Spleen (tissue), 11 donors: ENCODE results near the gene PKM. TPM values are rescaled to one million over a fixed set of nuclear protein-coding genes. Genes with fewer than 3 reads are reported as not detected.

Source experiments
- DNase-seq: peaks from one replicate; pipeline ENCODE4 v3.0.0-alpha.2; 2020
- H3K27ac ChIP-seq, 8 donors: fragments of 200-600 bp; sonication (generic) in 7 of 8; 1 replicate in 4 of 8; 2 replicates in 4 of 8; pipeline versions ENCODE4 v1.5.0 to v1.8.0; 2016 to 2021; ENCODE audit warnings: inconsistent platforms in 4 of 8, mild to moderate bottlenecking in 4 of 8, moderate library complexity in 1 of 8
- H3K27me3 ChIP-seq, 7 donors: fragments of 200-600 bp; sonication (generic) in 6 of 7; replicated peaks in 1 of 7; 1 replicate in 4 of 7; 2 replicates in 3 of 7; pipeline versions ENCODE4 v1.5.0 to v1.8.0; 2016 to 2021; ENCODE audit warnings: inconsistent platforms in 3 of 7, mild to moderate bottlenecking in 1 of 7
- H3K36me3 ChIP-seq, 6 donors: fragments of 200-600 bp; sonication (generic) in 5 of 6; 1 replicate in 4 of 6; 2 replicates in 2 of 6; pipeline versions ENCODE4 v1.5.0 to v1.8.0; 2016 to 2021; ENCODE audit warnings: inconsistent platforms in 2 of 6
- H3K4me1 ChIP-seq, 6 donors: fragments of 200-600 bp; sonication (generic) in 5 of 6; 1 replicate in 3 of 6; 2 replicates in 3 of 6; pipeline versions ENCODE4 v1.5.0 to v1.8.0; 2016 to 2021; ENCODE audit warnings: inconsistent platforms in 3 of 6
- H3K4me3 ChIP-seq, 8 donors: fragments of 200-600 bp; sonication (generic) in 7 of 8; 1 replicate in 4 of 8; 2 replicates in 4 of 8; pipeline versions ENCODE4 v1.5.0 to v1.8.0; 2016 to 2021; ENCODE audit warnings: inconsistent platforms in 4 of 8, mild to moderate bottlenecking in 4 of 8, moderate library complexity in 2 of 8
- H3K9me3 ChIP-seq, 8 donors: fragments of 200-600 bp; sonication (generic) in 7 of 8; 1 replicate in 4 of 8; 2 replicates in 4 of 8; pipeline versions ENCODE4 v1.5.0 to v1.8.0; 2016 to 2021; ENCODE audit warnings: inconsistent platforms in 4 of 8
- CTCF ChIP-seq, 11 experiments: fragments of 200-600 bp in 7 of 11; fragments of 450-650 bp in 4 of 11; sonication (generic) in 4 of 11; IDR thresholded peaks in 8 of 11; conservative IDR thresholded peaks in 3 of 11; 1 replicate in 7 of 11; 2 replicates in 4 of 11; pipeline versions ENCODE4 v1.4.0 to v1.8.0; 2016 to 2021; ENCODE audit warnings: antibody characterized with exemption in 11 of 11, inconsistent platforms in 4 of 11, mild to moderate bottlenecking in 1 of 11
- POLR2A ChIP-seq, 3 donors: fragments of 450-650 bp; IDR thresholded peaks; one replicate each; pipeline ENCODE4 v1.5.1; 2017; ENCODE audit warnings: antibody characterized with exemption in 3 of 3, mild to moderate bottlenecking in 1 of 3
- POLR2AphosphoS5 ChIP-seq, 3 donors: sonication (generic); formaldehyde crosslinking; IDR thresholded peaks; one replicate each; pipeline ENCODE4 v1.5.1; 2017; ENCODE audit warnings: antibody characterized with exemption in 3 of 3
- WGBS, 5 donors: extraction: QIAGEN DNeasy Blood & Tissue Kit in 3 of 5; methylation state at CpG; one replicate each; pipeline versions ENCODE4 v1.1.5 to v1.1.7; 2013 to 2018; 5-methylcytosine and 5-hydroxymethylcytosine counted together
- intact Hi-C: fragments of 100-400 bp; cut with DNase I; formaldehyde crosslinking; loops from one replicate; pipeline ENCODE4 v1.15.0; 2023; ENCODE audit warnings: low total_unique reads
- polyA plus RNA-seq, 3 donors: library from polyadenylated mRNA; stranded (reverse); fragments of 200-250 nt; gene quantifications; one replicate each; pipeline ENCODE4 v1.2.1, GENCODE V29; 2013
- total RNA-seq, 7 donors: library from RNA; depleted of rRNA in 3 of 7; stranded (reverse); fragments of >200 nt in 3 of 7; fragmentation: NEBNext Ultra II Directional in 4 of 7; extraction: Animal tissue kit (Norgen Biotek cat#: 25700) in 4 of 7; gene quantifications; one replicate each; pipeline versions ENCODE4 v1.1.0 to v1.2.1, GENCODE V29; 2016 to 2021
- donor health status: healthy with polysubstance abuse.
- donor health status: DM: no; HTN: no; CAD: no; lungs with moderate emphysema.
- donor health status: DM: no; HTN: no; CAD: no.
- donor health status: Bipolar disorder and iron deficiency.
- donor health status: healthy.
- donor health status: DM: no; HTN: no; CAD: no.
- donor health status: DM: yes; HTN: yes; CAD: no.

Gene PKM
- total and polyA plus RNA-seq, 10 donors: 156 to 543 (median 347) TPM

DNA sequence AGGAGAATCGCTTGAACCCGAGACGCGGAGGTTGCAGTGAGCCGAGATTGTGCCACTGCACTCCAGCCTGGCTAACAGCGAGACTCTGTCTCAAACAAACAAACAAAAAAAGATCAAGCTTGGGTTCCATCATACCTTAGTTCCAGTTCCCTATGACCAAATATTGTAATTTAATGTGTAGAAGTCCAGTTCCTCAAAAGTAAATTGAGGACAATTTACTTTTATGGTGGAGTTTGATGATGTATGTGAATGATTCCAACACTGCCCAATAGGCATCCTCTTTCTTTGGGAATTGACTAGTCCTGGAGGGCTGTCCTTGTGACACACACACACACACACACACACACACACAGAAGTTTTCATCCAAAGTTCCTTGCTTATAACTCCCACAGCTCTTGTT is 2.8 kb upstream of the PKM start:
- Histone ChIP-seq H3K27me3 (no peaks in the 10 kb centered on the region), H3K36me3 (peaks cover 0 to 2% (median 0%) of the 10 kb centered on the region in 6 donors), H3K4me1 (peaks cover 4 to 62% (median 33%) of the 10 kb centered on the region in 6 donors), H3K27ac (no peak overlapping the region), H3K9me3 (no peaks in the 10 kb centered on the region), H3K4me3 (no peak overlapping the region)
- intact Hi-C loops: loop anchor here (5.0 kb wide), 1 partner anchor 39 kb away; the partner anchor contains the start of gene PARP6
- WGBS, 5 donors: 95 to 98% (median 97%) methylated on average over 6 of the region's 6 CpGs
- TF ChIP-seq POLR2A (IDR thresholded peaks at IDR 0.05) (no peak), CTCF (IDR thresholded peaks at IDR 0.05 in 8 of 11, conservative IDR thresholded peaks at IDR 0.05 in 3 of 11) (no peak), POLR2AphosphoS5 (IDR thresholded peaks at IDR 0.05) (no peak)
- DNase-seq: no peak

GRCh38 chr15:72231833-72232478 is 966 bp upstream of the PKM start:
- no peaks in the 10 kb centered on the region for H3K9me3 ChIP-seq
- H3K27ac ChIP-seq: peak overlapping the region; percentile 89 to 99 (median 97)
- TF ChIP-seq POLR2A (IDR thresholded peaks at IDR 0.05) (no peak), POLR2AphosphoS5 (IDR thresholded peaks at IDR 0.05) (peak in 1 of 3 donors; percentile 42)
- no peaks in the 10 kb centered on the region for H3K36me3 ChIP-seq
- no peaks in the 10 kb centered on the region for H3K27me3 ChIP-seq
- intact Hi-C loops: loop anchor here (5.0 kb wide), 1 partner anchor 40 kb away; the partner anchor contains the start of gene PARP6
- DNase-seq: no peak
- peaks cover 17 to 68% (median 45%) of the 10 kb centered on the region in 6 donors for H3K4me1 ChIP-seq
- WGBS, 5 donors: 2 to 6% (median 3%) methylated on average over 16 of the region's 16 CpGs
- H3K4me3 ChIP-seq: peak overlapping the region; percentile 92 to 100 (median 98)

DNA sequence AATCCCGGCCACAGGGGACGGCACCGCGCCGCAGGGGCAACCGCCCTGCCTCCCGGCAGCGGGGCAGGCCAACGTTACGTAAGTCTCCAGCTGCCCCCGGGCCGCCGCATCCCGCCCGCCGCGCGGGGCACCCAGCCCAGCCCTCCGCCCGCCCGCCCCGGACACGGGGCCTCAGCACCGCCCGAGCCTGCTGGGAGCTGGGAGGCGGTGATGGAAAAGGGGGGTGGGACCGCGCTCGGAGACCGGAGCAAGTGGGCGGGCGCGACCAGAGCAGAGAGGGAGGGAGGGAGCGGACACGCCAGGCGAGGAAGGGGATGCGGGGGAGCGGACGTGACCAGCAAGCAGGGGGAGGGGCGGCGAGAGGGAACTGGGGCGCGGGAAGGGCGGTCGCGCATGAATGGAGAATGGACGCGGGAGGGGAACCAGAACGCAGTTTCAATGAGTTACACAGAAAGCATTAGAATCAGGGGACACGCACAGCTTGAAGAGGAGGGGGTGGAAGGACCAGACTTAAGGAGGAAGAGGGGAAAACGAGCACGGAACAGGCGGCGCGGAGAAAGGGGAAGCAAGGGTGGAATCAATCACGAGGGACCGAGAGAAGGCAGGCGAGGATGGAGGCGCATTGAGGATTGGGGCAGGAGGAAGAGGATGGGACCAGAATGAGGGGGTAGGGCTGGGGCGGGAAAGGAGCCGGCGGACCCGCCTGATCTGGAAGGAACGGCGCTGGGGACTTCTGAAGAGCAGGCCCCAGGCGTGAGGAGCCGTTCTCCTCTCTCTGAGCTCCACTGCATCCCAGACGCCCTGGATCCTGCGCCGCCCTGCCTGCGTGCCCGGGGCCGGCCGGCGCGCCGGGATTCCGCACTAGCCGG is 559 bp downstream of the PKM start:
- DNase-seq: peak; percentile 95
- H3K4me3 ChIP-seq: peak overlapping the region; percentile 92 to 100 (median 98)
- H3K27ac ChIP-seq: peak overlapping the region; percentile 89 to 99 (median 97)
- 0 to 1% (median 1%) methylated on average over 43 to 79 of the region's 79 CpGs for WGBS, 5 donors
- no peaks in the 10 kb centered on the region for H3K36me3 ChIP-seq
- H3K9me3 ChIP-seq: no peaks in the 10 kb centered on the region
- intact Hi-C loops: loop anchor here (5.0 kb wide), 1 partner anchor 42 kb away; the partner anchor contains the start of gene PARP6
- H3K27me3 ChIP-seq: no peaks in the 10 kb centered on the region
- TF ChIP-seq POLR2A (IDR thresholded peaks at IDR 0.05): no peak
- TF ChIP-seq POLR2AphosphoS5 (IDR thresholded peaks at IDR 0.05): peak; percentile 79 to 87 (median 87)
- peak in 1 of 11 experiments; percentile 39 for TF ChIP-seq CTCF (IDR thresholded peaks at IDR 0.05 in 8 of 11, conservative IDR thresholded peaks at IDR 0.05 in 3 of 11)
- H3K4me1 ChIP-seq: peaks cover 28 to 75% (median 58%) of the 10 kb centered on the region in 6 donors

DNA sequence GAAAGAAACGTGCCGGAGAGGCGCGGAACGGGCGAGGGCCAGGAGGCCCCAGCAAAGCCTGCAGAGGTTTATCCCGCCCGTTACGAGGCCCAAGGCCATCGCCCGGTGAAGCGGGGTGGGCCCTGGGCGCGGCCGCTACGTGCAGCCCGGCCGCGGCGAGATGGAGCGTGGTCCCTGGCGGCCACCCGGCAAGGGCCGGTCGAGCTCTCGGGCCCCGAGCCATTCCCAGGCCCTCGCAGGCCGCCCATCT is 1.1 kb downstream of the PKM start:
- Histone ChIP-seq H3K9me3 (no peaks in the 10 kb centered on the region), H3K4me1 (peaks cover 28 to 76% (median 58%) of the 10 kb centered on the region in 6 donors), H3K36me3 (peaks cover 0 to 4% (median 0%) of the 10 kb centered on the region in 6 donors), H3K4me3 (peak overlapping the region; percentile 92 to 100 (median 98)), H3K27ac (peak overlapping the region; percentile 89 to 99 (median 97)), H3K27me3 (no peaks in the 10 kb centered on the region)
- TF ChIP-seq POLR2AphosphoS5 (IDR thresholded peaks at IDR 0.05) (no peak), CTCF (IDR thresholded peaks at IDR 0.05 in 8 of 11, conservative IDR thresholded peaks at IDR 0.05 in 3 of 11) (no peak)
- 0 to 1% (median 0%) methylated on average over 12 to 29 of the region's 29 CpGs for WGBS, 5 donors
- intact Hi-C loops: loop anchor here (5.0 kb wide), 1 partner anchor 42 kb away; the partner anchor contains the start of gene PARP6
- DNase-seq: no peak
